ENCODE measurements around the gene MFSD11.
"Not testable (repeated sequence)": the region's sequence is repeated elsewhere in the genome, so short reads cannot be mapped to it uniquely, and the experiment has no call there.

The MFSD11 gene

GRCh38 chr17:76696763-76697701 lies 40.9 kb upstream of the MFSD11 start:
- Histone ChIP-seq H3K9me3 (ENCODE audit: control insufficient read depth, insufficient read depth, low read length) (no peaks in the 10 kb centered on the region), H3K9me2 (replicated peaks; ENCODE audit: control insufficient read depth, low read length) (no peaks in the 10 kb centered on the region), H3K4me2 (ENCODE audit: low read length) (no peak overlapping the region), H3K27ac (ENCODE audit: low read depth, low read length) (no peak overlapping the region), H3K79me2 (ENCODE audit: control insufficient read depth, low read length) (no peaks in the 10 kb centered on the region), H4K20me1 (ENCODE audit: control insufficient read depth, insufficient read depth, low read depth, low read length) (no peaks in the 10 kb centered on the region), H3K36me3 (ENCODE audit: control insufficient read depth, low read length) (no peaks in the 10 kb centered on the region), H3K27me3 (ENCODE audit: control insufficient read depth, low read length) (peaks cover 39% of the 10 kb centered on the region), H3K4me1 (ENCODE audit: control insufficient read depth, low read length) (no peaks in the 10 kb centered on the region), H3K4me3 (ENCODE audit: low read length) (no peak overlapping the region), H3F3A (ENCODE audit: control insufficient read depth, insufficient read depth) (no peaks in the 10 kb centered on the region)
- TF ChIP-seq CTCF (IDR thresholded peaks at IDR 0.05; ENCODE audit: low read depth, low read length, poor library complexity, severe bottlenecking): no peak
- no peak for TF ChIP-seq EZH2phosphoT487 (IDR thresholded peaks at IDR 0.05; ENCODE audit: borderline replicate concordance, low read length)

GRCh38 chr17:76697702-76698465 lies 40.0 kb upstream of the MFSD11 start:
- Histone ChIP-seq H3K9me3 (ENCODE audit: control insufficient read depth, insufficient read depth, low read length) (no peaks in the 10 kb centered on the region), H3K4me2 (ENCODE audit: low read length) (no peak overlapping the region), H3K79me2 (ENCODE audit: control insufficient read depth, low read length) (no peaks in the 10 kb centered on the region), H4K20me1 (ENCODE audit: control insufficient read depth, insufficient read depth, low read depth, low read length) (no peaks in the 10 kb centered on the region), H3K36me3 (ENCODE audit: control insufficient read depth, low read length) (no peaks in the 10 kb centered on the region), H3K27ac (ENCODE audit: low read depth, low read length) (no peak overlapping the region), H3K9me2 (replicated peaks; ENCODE audit: control insufficient read depth, low read length) (no peaks in the 10 kb centered on the region), H3K4me1 (ENCODE audit: control insufficient read depth, low read length) (no peaks in the 10 kb centered on the region), H3K4me3 (ENCODE audit: low read length) (no peak overlapping the region), H3F3A (ENCODE audit: control insufficient read depth, insufficient read depth) (no peaks in the 10 kb centered on the region), H3K27me3 (ENCODE audit: control insufficient read depth, low read length) (peaks cover 36% of the 10 kb centered on the region)
- TF ChIP-seq CTCF (IDR thresholded peaks at IDR 0.05; ENCODE audit: low read depth, low read length, poor library complexity, severe bottlenecking) (no peak), EZH2phosphoT487 (IDR thresholded peaks at IDR 0.05; ENCODE audit: borderline replicate concordance, low read length) (no peak)

- H3K79me2 ChIP-seq (ENCODE audit: control insufficient read depth, low read length); H3K4me1 ChIP-seq (ENCODE audit: control insufficient read depth, low read length); H3F3A ChIP-seq (ENCODE audit: control insufficient read depth, insufficient read depth); H3K9me2 ChIP-seq (replicated peaks; ENCODE audit: control insufficient read depth, low read length); H3K27ac ChIP-seq (ENCODE audit: low read depth, low read length); H3K9me3 ChIP-seq (ENCODE audit: control insufficient read depth, insufficient read depth, low read length); H4K20me1 ChIP-seq (ENCODE audit: control insufficient read depth, insufficient read depth, low read depth, low read length); H3K4me2 ChIP-seq (ENCODE audit: low read length); H3K4me3 ChIP-seq (ENCODE audit: low read length); H3K36me3 ChIP-seq (ENCODE audit: control insufficient read depth, low read length): not testable (repeated sequence)
- peaks cover 36% of the 10 kb centered on the region for H3K27me3 ChIP-seq (ENCODE audit: control insufficient read depth, low read length)
Observed at GRCh38 chr17:76698466-76698977, 39.4 kb upstream of the MFSD11 start.

GRCh38 chr17:76700270-76700616 lies 37.7 kb upstream of the MFSD11 start:
- no peaks in the 10 kb centered on the region for H3K36me3 ChIP-seq (ENCODE audit: control insufficient read depth, low read length)
- no peaks in the 10 kb centered on the region for H3K9me2 ChIP-seq (replicated peaks; ENCODE audit: control insufficient read depth, low read length)
- H3K27me3 ChIP-seq (ENCODE audit: control insufficient read depth, low read length): peaks cover 33% of the 10 kb centered on the region
- H3K4me1 ChIP-seq (ENCODE audit: control insufficient read depth, low read length): no peaks in the 10 kb centered on the region
- TF ChIP-seq EZH2phosphoT487 (IDR thresholded peaks at IDR 0.05; ENCODE audit: borderline replicate concordance, low read length) (no peak), CTCF (IDR thresholded peaks at IDR 0.05; ENCODE audit: low read depth, low read length, poor library complexity, severe bottlenecking) (no peak)
- no peak overlapping the region for H3K27ac ChIP-seq (ENCODE audit: low read depth, low read length)
- H4K20me1 ChIP-seq (ENCODE audit: control insufficient read depth, insufficient read depth, low read depth, low read length): no peaks in the 10 kb centered on the region
- H3K4me2 ChIP-seq (ENCODE audit: low read length): no peak overlapping the region
- H3F3A ChIP-seq (ENCODE audit: control insufficient read depth, insufficient read depth): no peaks in the 10 kb centered on the region
- no peaks in the 10 kb centered on the region for H3K9me3 ChIP-seq (ENCODE audit: control insufficient read depth, insufficient read depth, low read length)
- H3K79me2 ChIP-seq (ENCODE audit: control insufficient read depth, low read length): no peaks in the 10 kb centered on the region
- no peak overlapping the region for H3K4me3 ChIP-seq (ENCODE audit: low read length)
